ENCODE results near the gene SLC22A17. TPM values are rescaled to one million over a fixed set of nuclear protein-coding genes. Genes with fewer than 3 reads are reported as not detected.
A peak's percentile ranks its signal among the peaks of the same experiment; 100 is the strongest.
"Not testable (repeated sequence)": the region's sequence is repeated elsewhere in the genome, so short reads cannot be mapped to it uniquely, and the experiment has no call there.

Gene SLC22A17
- 154 TPM for total RNA-seq

- no peak for FAIRE-seq
- DNase-seq (ENCODE audit: low spot score in 2 of 2): peak; percentile 96 to 97
Measured at GRCh38 chr14:23352506-23353432, at the start of gene SLC22A17. TSS of gene SLC22A17 (minus strand) at chr14:23352887.

- no peak for DNase-seq (ENCODE audit: low spot score in 2 of 2)
- FAIRE-seq: no peak
Measured at GRCh38 chr14:23401291-23401690, 48.6 kb upstream of the SLC22A17 start.

- not testable (repeated sequence) for FAIRE-seq; DNase-seq (ENCODE audit: low spot score in 2 of 2)
Measured at GRCh38 chr14:23400496-23401149, 47.9 kb upstream of the SLC22A17 start.

- FAIRE-seq (no peak), DNase-seq (ENCODE audit: low spot score in 2 of 2) (no peak)
Measured at GRCh38 chr14:23399591-23399990, 46.9 kb upstream of the SLC22A17 start.

GRCh38 chr14:23399136-23399535, 46.4 kb upstream of the SLC22A17 start:
- no peak for DNase-seq (ENCODE audit: low spot score in 2 of 2)
- no peak for FAIRE-seq

GRCh38 chr14:23398348-23398747, 45.7 kb upstream of the SLC22A17 start:
- no peak for DNase-seq (ENCODE audit: low spot score in 2 of 2)
- FAIRE-seq: no peak

- FAIRE-seq (no peak), DNase-seq (ENCODE audit: low spot score in 2 of 2) (no peak)
Measured at GRCh38 chr14:23396781-23397407, 44.2 kb upstream of the SLC22A17 start.

- FAIRE-seq (no peak), DNase-seq (ENCODE audit: low spot score in 2 of 2) (no peak)
Measured at GRCh38 chr14:23396126-23396525, 43.4 kb upstream of the SLC22A17 start.

GRCh38 chr14:23392613-23393012, 39.9 kb upstream of the SLC22A17 start:
- DNase-seq (ENCODE audit: low spot score in 2 of 2): no peak
- no peak for FAIRE-seq

- not testable (repeated sequence) for DNase-seq (ENCODE audit: low spot score in 2 of 2); FAIRE-seq
Measured at GRCh38 chr14:23389871-23390270, 37.2 kb upstream of the SLC22A17 start.

GRCh38 chr14:23389396-23389795, 36.7 kb upstream of the SLC22A17 start:
- no peak for FAIRE-seq

GRCh38 chr14:23388996-23389395, 36.3 kb upstream of the SLC22A17 start:
- DNase-seq (ENCODE audit: low spot score in 2 of 2) (no peak), FAIRE-seq (no peak)

More at GRCh38 chr14:23389396-23389795, 36.7 kb upstream of the SLC22A17 start:
- no peak for DNase-seq (ENCODE audit: low spot score in 2 of 2)

- DNase-seq (ENCODE audit: low spot score in 2 of 2) (no peak), FAIRE-seq (no peak)
Measured at GRCh38 chr14:23387916-23388882, 35.5 kb upstream of the SLC22A17 start.

- no peak for DNase-seq (ENCODE audit: low spot score in 2 of 2)
- FAIRE-seq: no peak
Measured at GRCh38 chr14:23386999-23387398, 34.3 kb upstream of the SLC22A17 start.

GRCh38 chr14:23386266-23386657, 33.6 kb upstream of the SLC22A17 start:
- not testable (repeated sequence) for FAIRE-seq; DNase-seq (ENCODE audit: low spot score in 2 of 2)

GRCh38 chr14:23385642-23386265, 33.1 kb upstream of the SLC22A17 start:
- FAIRE-seq (no peak), DNase-seq (ENCODE audit: low spot score in 2 of 2) (no peak)

GRCh38 chr14:23385244-23385641, 32.6 kb upstream of the SLC22A17 start:
- no peak for FAIRE-seq
- DNase-seq (ENCODE audit: low spot score in 2 of 2): peak in 1 of 2 donors; percentile 37

GRCh38 chr14:23384364-23385080, 31.8 kb upstream of the SLC22A17 start:
- DNase-seq (ENCODE audit: low spot score in 2 of 2) (no peak), FAIRE-seq (no peak)
